Daoy (cell line): ENCODE measurements around the gene RASL11B. TPM values are rescaled to one million over a fixed set of nuclear protein-coding genes. Genes with fewer than 3 reads are reported as not detected.

Experiments used
- DNase-seq: peaks from one replicate; pipeline ENCODE4 v3.0.0-alpha.2; 2015; ENCODE audit warnings: low read depth
- total RNA-seq: library from RNA; depleted of rRNA; stranded (reverse); fragments of >200 nt; shearing (Covaris generic); gene quantifications from 2 replicates; pipeline ENCODE4 v1.2.3, GENCODE V29; 2014

Gene RASL11B
- total RNA-seq, 1 experiment from 2014 or later = 1.8 TPM

GRCh38 chr4:52873861-52874343 is 11.8 kb downstream of the RASL11B start:
- DNase-seq = no peak

- no peak for DNase-seq
Measured at GRCh38 chr4:52874948-52875347, 12.8 kb downstream of the RASL11B start.

GRCh38 chr4:52876069-52876468 is 14.0 kb downstream of the RASL11B start:
- no peak for DNase-seq

- DNase-seq = no peak
Measured at GRCh38 chr4:52877036-52877435, 14.9 kb downstream of the RASL11B start.

- DNase-seq = no peak
Measured at GRCh38 chr4:52877694-52878093, 15.6 kb downstream of the RASL11B start.

GRCh38 chr4:52879471-52879870 is 17.4 kb downstream of the RASL11B start:
- no peak for DNase-seq

GRCh38 chr4:52880994-52881393 is 18.9 kb downstream of the RASL11B start:
- no peak for DNase-seq

- DNase-seq = no peak
Measured at GRCh38 chr4:52883183-52883621, 21.1 kb downstream of the RASL11B start.

- DNase-seq = no peak
Measured at GRCh38 chr4:52883707-52884669, 21.9 kb downstream of the RASL11B start.

- DNase-seq = no peak
Measured at GRCh38 chr4:52884994-52885393, 22.9 kb downstream of the RASL11B start.

- DNase-seq = no peak
Measured at GRCh38 chr4:52889354-52889753, 27.2 kb downstream of the RASL11B start.

GRCh38 chr4:52889778-52890520 is 27.8 kb downstream of the RASL11B start:
- DNase-seq = no peak

GRCh38 chr4:52890521-52890791 is 28.3 kb downstream of the RASL11B start:
- DNase-seq = no peak

- DNase-seq = no peak
Measured at GRCh38 chr4:52891743-52892142, 29.6 kb downstream of the RASL11B start.

- no peak for DNase-seq
Measured at GRCh38 chr4:52892880-52893279, 30.8 kb downstream of the RASL11B start.

GRCh38 chr4:52894443-52894842 is 32.3 kb downstream of the RASL11B start:
- no peak for DNase-seq

GRCh38 chr4:52903273-52903672 is 41.2 kb downstream of the RASL11B start:
- no peak for DNase-seq

- DNase-seq = no peak
Measured at GRCh38 chr4:52904421-52904820, 42.3 kb downstream of the RASL11B start.

- DNase-seq = no peak
Measured at GRCh38 chr4:52907510-52907909, 45.4 kb downstream of the RASL11B start.

- no peak for DNase-seq
Measured at GRCh38 chr4:52910115-52910514, 48.0 kb downstream of the RASL11B start.

GRCh38 chr4:52911684-52912294 is 49.7 kb downstream of the RASL11B start:
- peak; percentile 57 for DNase-seq

GRCh38 chr4:52912608-52913007 is 50.5 kb downstream of the RASL11B start:
- no peak for DNase-seq
